GM21447 (cell line): ENCODE measurements around the gene EGFLAM.
"Not testable (repeated sequence)": the region's sequence is repeated elsewhere in the genome, so short reads cannot be mapped to it uniquely, and the experiment has no call there.

Experiments
- ATAC-seq: cut with Tn5 transposase; IDR thresholded peaks from one replicate; pipeline ENCODE4 v1.9.1; 2021; ENCODE audit not compliant: unreplicated experiment

EGFLAM gene

GRCh38 chr5:38413696-38414095, 155.3 kb downstream of the EGFLAM start:
- no peak for ATAC-seq

- no peak for ATAC-seq
Measured at GRCh38 chr5:38414348-38414747, 156.0 kb downstream of the EGFLAM start.

GRCh38 chr5:38415772-38416171, 157.4 kb downstream of the EGFLAM start:
- not testable (repeated sequence) for ATAC-seq

GRCh38 chr5:38417658-38418017, 159.3 kb downstream of the EGFLAM start:
- no peak for ATAC-seq

- ATAC-seq: no peak
Measured at GRCh38 chr5:38420246-38420645, 161.9 kb downstream of the EGFLAM start.

- no peak for ATAC-seq
Measured at GRCh38 chr5:38420691-38421390, 162.5 kb downstream of the EGFLAM start.

GRCh38 chr5:38422622-38423021, 164.3 kb downstream of the EGFLAM start:
- ATAC-seq: no peak

GRCh38 chr5:38423276-38424147, 165.2 kb downstream of the EGFLAM start:
- ATAC-seq: no peak

GRCh38 chr5:38424148-38425060, 166.0 kb downstream of the EGFLAM start:
- no peak for ATAC-seq

- no peak for ATAC-seq
Measured at GRCh38 chr5:38426490-38426889, 168.1 kb downstream of the EGFLAM start.

- ATAC-seq: no peak
Measured at GRCh38 chr5:38426986-38427950, 168.9 kb downstream of the EGFLAM start.

GRCh38 chr5:38431242-38431853, 173.0 kb downstream of the EGFLAM start:
- ATAC-seq: no peak

- ATAC-seq: no peak
Measured at GRCh38 chr5:38433160-38433861, 175.0 kb downstream of the EGFLAM start.

GRCh38 chr5:38434966-38435705, 176.8 kb downstream of the EGFLAM start:
- ATAC-seq: no peak

GRCh38 chr5:38438757-38439156, 180.4 kb downstream of the EGFLAM start:
- no peak for ATAC-seq

- ATAC-seq: peak; percentile 100
Measured at GRCh38 chr5:38441453-38442246, 183.3 kb downstream of the EGFLAM start.

GRCh38 chr5:38442247-38442573, 183.9 kb downstream of the EGFLAM start:
- ATAC-seq: no peak

- ATAC-seq: no peak
Measured at GRCh38 chr5:38443390-38443789, 185.0 kb downstream of the EGFLAM start.
